H1 (cell line): ENCODE measurements around the gene ACSF3. TPM values are rescaled to one million over a fixed set of nuclear protein-coding genes. Genes with fewer than 3 reads are reported as not detected.

Experiments used
- CTCF ChIA-PET: fragments of 300-600 bp; sonication (Branson Sonifier 250); formaldehyde crosslinking; loops from one replicate; lab custom pipeline; 2021; ENCODE audit not compliant: partially characterized antibody; lab: Charles Lee
- POLR2A ChIA-PET: fragments of 300-600 bp; sonication (Branson Sonifier 250); formaldehyde crosslinking; loops from one replicate; lab custom pipeline; 2021; ENCODE audit warnings: inconsistent platforms; ENCODE audit not compliant: partially characterized antibody; lab: Charles Lee
- DNase-seq, 2 experiments: peaks; one replicate each; pipeline versions ENCODE4 v3.0.0 to v3.0.0-alpha.2; 2010 to 2022; ENCODE audit warnings: low spot score in 2 of 2, low read depth in 1 of 2, mixed read lengths in 1 of 2
- FAIRE-seq: peaks from 2 replicates; lab custom pipeline; 2011; peaks lifted over from hg19 to GRCh38; lab: Jason Lieb, UNC
- H2AFZ ChIP-seq: 2 replicates; pipeline ENCODE4 v1.8.1; 2012; ENCODE audit warnings: low read length, inconsistent platforms
- H2AK5ac ChIP-seq: 2 replicates; pipeline ENCODE4 v1.6.1; 2013; ENCODE audit warnings: low read depth, low read length
- H2BK120ac ChIP-seq: replicated peaks from 2 replicates; pipeline ENCODE3; 2013; ENCODE audit warnings: low read depth, low read length, inconsistent platforms
- H2BK12ac ChIP-seq: 2 replicates; pipeline ENCODE4 v1.6.1; 2013; ENCODE audit warnings: low read depth, low read length
- H2BK15ac ChIP-seq: 2 replicates; pipeline ENCODE4 v1.6.1; 2013; ENCODE audit warnings: low read length
- H2BK20ac ChIP-seq: 2 replicates; pipeline ENCODE4 v1.6.1; 2013; ENCODE audit warnings: low read length
- H2BK5ac ChIP-seq: 2 replicates; pipeline ENCODE4 v1.6.1; 2013; ENCODE audit warnings: low read depth, low read length
- H3K14ac ChIP-seq: 2 replicates; pipeline ENCODE4 v1.6.1; 2013; ENCODE audit warnings: inconsistent platforms; ENCODE audit not compliant: insufficient read length
- H3K18ac ChIP-seq: 2 replicates; pipeline ENCODE4 v1.6.1; 2013; ENCODE audit warnings: low read length; ENCODE audit errors: extremely low read depth
- H3K23ac ChIP-seq: 2 replicates; pipeline ENCODE4 v1.6.1; 2013; ENCODE audit warnings: inconsistent platforms; ENCODE audit not compliant: insufficient read length
- H3K23me2 ChIP-seq: 2 replicates; pipeline ENCODE4 v1.6.1; 2013; ENCODE audit warnings: low read depth, low read length
- H3K27ac ChIP-seq: 2 replicates; pipeline ENCODE4 v1.6.1; 2011; ENCODE audit warnings: low read depth, low read length, inconsistent platforms
- H3K27me3 ChIP-seq, 4 experiments: replicated peaks in 1 of 4; 1 replicate in 1 of 4; 2 replicates in 3 of 4; pipeline versions ENCODE4 v1.6.1 to v1.8.1; 2011 to 2013; ENCODE audit warnings: low read length in 3 of 4, mild to moderate bottlenecking in 3 of 4, inconsistent platforms in 2 of 4, mixed read lengths in 2 of 4, moderate library complexity in 1 of 4; ENCODE audit not compliant: control insufficient read depth in 3 of 4, insufficient read depth in 3 of 4; ENCODE audit errors: extremely low read depth in 1 of 4
- H3K36me3 ChIP-seq, 4 experiments: 2 replicates each; pipeline versions ENCODE4 v1.6.1 to v1.8.1; 2011 to 2013; ENCODE audit warnings: mild to moderate bottlenecking in 4 of 4, low read length in 3 of 4, moderate library complexity in 2 of 4, control low read depth in 1 of 4, inconsistent platforms in 1 of 4; ENCODE audit not compliant: insufficient read depth in 4 of 4, control insufficient read depth in 2 of 4
- H3K4ac ChIP-seq: replicated peaks from 2 replicates; pipeline ENCODE3; 2013; ENCODE audit warnings: low read length, low read depth, mixed read lengths, inconsistent platforms; ENCODE audit not compliant: insufficient read length
- H3K4me1 ChIP-seq, 4 experiments: replicated peaks in 1 of 4; 1 replicate in 1 of 4; 2 replicates in 3 of 4; pipeline versions ENCODE4 v1.6.1 to v1.8.1; 2011 to 2013; ENCODE audit warnings: low read length in 3 of 4, inconsistent platforms in 2 of 4, mixed read lengths in 1 of 4; ENCODE audit not compliant: insufficient read depth in 4 of 4, control insufficient read depth in 3 of 4
- H3K4me2 ChIP-seq, 2 experiments: 2 replicates each; pipeline versions ENCODE4 v1.6.1 to v1.8.1; 2011 to 2013; ENCODE audit warnings: low read depth in 2 of 2, low read length in 2 of 2, control low read depth in 1 of 2, inconsistent platforms in 1 of 2, mild to moderate bottlenecking in 1 of 2; ENCODE audit not compliant: insufficient read depth in 1 of 2
- H3K4me3 ChIP-seq, 4 experiments: fragments of 200-600, 300-600 bp in 1 of 4; sonication (generic), shearing (Covaris generic), sonication (Bioruptor Twin) in 1 of 4; 2 replicates each; pipeline versions ENCODE4 v1.5.1 to v1.8.1; 2011 to 2016; ENCODE audit warnings: low read length in 4 of 4, low read depth in 3 of 4, control low read depth in 2 of 4, inconsistent platforms in 2 of 4, mild to moderate bottlenecking in 2 of 4, mixed read lengths in 1 of 4, moderate library complexity in 1 of 4; ENCODE audit not compliant: insufficient read depth in 2 of 4; ENCODE audit errors: extremely low read depth in 1 of 4
- H3K56ac ChIP-seq: replicated peaks from 2 replicates; pipeline ENCODE3; 2013; ENCODE audit warnings: low read depth, mild to moderate bottlenecking, mixed read lengths, low read length, inconsistent platforms; ENCODE audit not compliant: insufficient read length
- H3K79me1 ChIP-seq: 2 replicates; pipeline ENCODE4 v1.6.1; 2013; ENCODE audit warnings: low read depth, low read length, control low read depth
- H3K79me2 ChIP-seq, 2 experiments: 2 replicates each; pipeline versions ENCODE4 v1.6.1 to v1.8.1; 2012 to 2013; ENCODE audit warnings: low read length in 2 of 2, mild to moderate bottlenecking in 2 of 2, inconsistent platforms in 1 of 2; ENCODE audit not compliant: insufficient read depth in 2 of 2, control insufficient read depth in 1 of 2
- H3K9ac ChIP-seq, 4 experiments: replicated peaks in 1 of 4; 1 replicate in 1 of 4; 2 replicates in 3 of 4; pipeline versions ENCODE4 v1.6.1 to v1.8.1; 2011 to 2013; ENCODE audit warnings: low read depth in 3 of 4, low read length in 3 of 4, control low read depth in 2 of 4, mild to moderate bottlenecking in 2 of 4, moderate library complexity in 2 of 4, inconsistent platforms in 1 of 4; ENCODE audit errors: extremely low read depth in 1 of 4
- H3K9me3 ChIP-seq, 2 experiments: 2 replicates each; pipeline versions ENCODE4 v1.6.1 to v1.8.1; 2012 to 2013; ENCODE audit warnings: mild to moderate bottlenecking in 2 of 2, moderate library complexity in 2 of 2, control low read depth in 1 of 2, inconsistent platforms in 1 of 2, low read depth in 1 of 2, low read length in 1 of 2, mixed read lengths in 1 of 2; ENCODE audit not compliant: insufficient read depth in 2 of 2
- H4K20me1 ChIP-seq, 2 experiments: replicated peaks in 1 of 2; 2 replicates each; pipeline versions ENCODE3 to v1.8.1; 2011 to 2013; ENCODE audit warnings: inconsistent platforms in 2 of 2, low read length in 2 of 2, mild to moderate bottlenecking in 1 of 2; ENCODE audit not compliant: insufficient read depth in 2 of 2, control insufficient read depth in 1 of 2
- H4K5ac ChIP-seq: 2 replicates; pipeline ENCODE4 v1.6.1; 2013; ENCODE audit warnings: low read length, low read depth, mixed read lengths, inconsistent platforms; ENCODE audit not compliant: insufficient read length
- H4K8ac ChIP-seq: 2 replicates; pipeline ENCODE4 v1.8.0; 2013; ENCODE audit warnings: mild to moderate bottlenecking, moderate library complexity, low read length, inconsistent platforms; ENCODE audit not compliant: insufficient read depth; ENCODE audit errors: extremely low read depth
- H4K91ac ChIP-seq: replicated peaks from 2 replicates; pipeline ENCODE3; 2013; ENCODE audit warnings: low read length, mixed read lengths, inconsistent platforms; ENCODE audit not compliant: insufficient read length
- BACH1 ChIP-seq: IDR thresholded peaks from 2 replicates; pipeline ENCODE4 v1.6.1; 2012; ENCODE audit warnings: low read length, improper control_type of control experiment
- BRCA1 ChIP-seq: IDR thresholded peaks from 2 replicates; pipeline ENCODE4 v1.6.1; 2012; ENCODE audit warnings: low read depth, low read length, improper control_type of control experiment
- CEBPB ChIP-seq: IDR thresholded peaks from 2 replicates; pipeline ENCODE4 v1.6.1; 2012; ENCODE audit warnings: low read depth, low read length
- CHD2 ChIP-seq: IDR thresholded peaks from 2 replicates; pipeline ENCODE4 v1.6.1; 2012; ENCODE audit warnings: low read length, improper control_type of control experiment
- CTBP2 ChIP-seq: IDR thresholded peaks from 2 replicates; pipeline ENCODE4 v1.7.0; 2011; ENCODE audit warnings: borderline replicate concordance, mild to moderate bottlenecking, moderate library complexity, mixed read lengths, low read length; ENCODE audit not compliant: insufficient read depth, insufficient read length
- EGR1 ChIP-seq: IDR thresholded peaks from 2 replicates; pipeline ENCODE4 v1.6.1; 2011; ENCODE audit warnings: low read depth, low read length, borderline replicate concordance
- PHF8 ChIP-seq: fragments of 200-600 bp; sonication (generic); conservative IDR thresholded peaks from 2 replicates; pipeline ENCODE4 v1.7.1; 2012; ENCODE audit warnings: low read depth, mild to moderate bottlenecking, inconsistent platforms, low read length, moderate library complexity
- POLR2A ChIP-seq, 2 experiments: IDR thresholded peaks; 1 replicate in 1 of 2; 2 replicates in 1 of 2; pipeline ENCODE4 v1.6.1; 2011; ENCODE audit warnings: low read depth in 2 of 2, low read length in 2 of 2, mild to moderate bottlenecking in 2 of 2; ENCODE audit errors: control extremely low read depth in 1 of 2
- RAD21 ChIP-seq, 2 experiments: IDR thresholded peaks in 1 of 2; conservative IDR thresholded peaks in 1 of 2; 2 replicates each; pipeline ENCODE4 v1.6.1; 2011; ENCODE audit warnings: low read depth in 2 of 2, low read length in 2 of 2, improper control_type of control experiment in 1 of 2, inconsistent platforms in 1 of 2, mild to moderate bottlenecking in 1 of 2, moderate library complexity in 1 of 2
- RNF2 ChIP-seq: fragments of 200-900, 300-1000 bp; sonication (generic); IDR thresholded peaks from 2 replicates; pipeline ENCODE4 v1.7.1; 2016; ENCODE audit warnings: borderline replicate concordance, low read depth, mild to moderate bottlenecking, antibody characterized with exemption, low read length; ENCODE audit not compliant: poor library complexity, severe bottlenecking; ENCODE audit errors: missing control alignments
- SIRT6 ChIP-seq: IDR thresholded peaks from one replicate; pipeline ENCODE4 v1.7.1; 2012; ENCODE audit warnings: low read length, inconsistent platforms
- SP2 ChIP-seq: IDR thresholded peaks from 2 replicates; pipeline ENCODE4 v1.6.1; 2012; ENCODE audit warnings: mild to moderate bottlenecking, low read length, inconsistent platforms
- SRF ChIP-seq: IDR thresholded peaks from 2 replicates; pipeline ENCODE4 v1.6.1; 2011; ENCODE audit warnings: mild to moderate bottlenecking, low read depth, low read length, moderate library complexity
- SUZ12 ChIP-seq: fragments of 200-600 bp; sonication (generic); IDR thresholded peaks from 2 replicates; pipeline ENCODE4 v1.6.1; 2012; ENCODE audit warnings: mild to moderate bottlenecking, inconsistent platforms, low read length, moderate library complexity, mixed read lengths
- TBP ChIP-seq: IDR thresholded peaks from 2 replicates; pipeline ENCODE4 v1.6.1; 2011; ENCODE audit warnings: low read depth, low read length, improper control_type of control experiment
- WGBS, 2 experiments: shearing (Covaris generic) in 1 of 2; methylation state at CpG; one replicate each; pipeline versions ENCODE4 v1.1.6 to v1.1.7; 2013 to 2015; ENCODE audit warnings: low lambda C conversion rate in 2 of 2, mixed read lengths in 2 of 2, inconsistent platforms in 1 of 2, low coverage in 1 of 2, missing lambda C conversion rate in 1 of 2; ENCODE audit not compliant: insufficient replicate concordance in 2 of 2, insufficient coverage in 1 of 2, insufficient read length in 1 of 2; ENCODE audit errors: extremely low coverage in 1 of 2, missing lambda C conversion rate in 1 of 2; 5-methylcytosine and 5-hydroxymethylcytosine counted together
- polyA plus RNA-seq, 7 experiments: library from polyadenylated mRNA; depleted of rRNA in 3 of 7; stranded (reverse) in 5 of 7; unstranded in 2 of 7; fragments of >200 nt in 5 of 7; fragments of 200-250 nt in 2 of 7; gene quantifications; 1 replicate in 5 of 7; 2 replicates in 1 of 7; 4 replicates in 1 of 7; pipeline versions ENCODE4 v1.2.1 to v1.2.3, GENCODE V29; 2011 to 2013; ENCODE audit warnings: missing spikeins in 2 of 7, mixed read lengths in 2 of 7
- total RNA-seq: library from RNA; stranded (reverse); fragmentation: NEBNext Ultra II Directional; extraction: Animal tissue kit (Norgen Biotek cat#: 25700); gene quantifications from 2 replicates; pipeline ENCODE4 v1.2.1, GENCODE V29; 2021

The ACSF3 gene
- total and polyA plus RNA-seq, 2 of the 8 experiments (the other 6 are each of a cell fraction or from before 2014, with no cell fraction given) = 15.6 to 22.9 TPM

- Histone ChIP-seq H2BK20ac (no peak overlapping the region), H2BK12ac (no peak overlapping the region), H3K36me3 (peaks cover 0 to 15% (median 10%) of the 10 kb centered on the region in 4 experiments; a peak in 4 of 8 replicates), H4K91ac (no peak overlapping the region), H2AFZ (no peak overlapping the region), H4K5ac (no peak overlapping the region), H3K23ac (no peak overlapping the region), H3K9ac (no peak overlapping the region), H3K4me2 (no peak overlapping the region), H3K79me2 (no peaks in the 10 kb centered on the region), H3K4ac (no peak overlapping the region), H3K18ac (no peak overlapping the region), H3K27me3 (no peaks in the 10 kb centered on the region), H3K9me3 (no peaks in the 10 kb centered on the region; a peak in 1 of 4 replicates), H2BK5ac (no peak overlapping the region), H3K4me3 (no peak overlapping the region), H3K79me1 (no peaks in the 10 kb centered on the region), H3K23me2 (no peaks in the 10 kb centered on the region), H3K14ac (no peak overlapping the region), H4K8ac (no peak overlapping the region), H3K56ac (no peak overlapping the region), H2BK120ac (no peak overlapping the region), H2BK15ac (no peak overlapping the region), H2AK5ac (no peak overlapping the region), H4K20me1 (peaks cover 0 to 5% of the 10 kb centered on the region in 2 experiments), H3K27ac (no peak overlapping the region), H3K4me1 (no peaks in the 10 kb centered on the region)
- ChIA-PET POLR2A (interaction anchor here (0.7 to 1.4 kb wide), 2 partner anchors 12 to 23 kb away, joined by 3 to 4 read pairs; no protein-coding TSS in a partner anchor), CTCF (interaction anchor here (0.8 to 2.8 kb wide), 4 partner anchors 10 to 326 kb away, joined by 3 to 10 read pairs (median 6); no protein-coding TSS in a partner anchor)
- no peak for DNase-seq
- no peak for FAIRE-seq
- WGBS, 2 experiments = 94% methylated on average over 20 of the region's 20 CpGs; no CpG with 5 or more reads in 1 of the 2 experiments
- no peak for TF ChIP-seq CEBPB
- TF ChIP-seq BACH1 = no peak
- TF ChIP-seq PHF8 = no peak
- TF ChIP-seq SP2 = no peak
- no peak for TF ChIP-seq POLR2A (IDR thresholded peaks at IDR 0.05; ENCODE audit: control extremely low read depth in 1 of 2, low read depth in 2 of 2, low read length in 2 of 2)
- TF ChIP-seq TBP = no peak
- TF ChIP-seq BRCA1 = no peak
- TF ChIP-seq RAD21 (IDR thresholded peaks at IDR 0.05 in 1 of 2, conservative IDR thresholded peaks at IDR 0.05 in 1 of 2; ENCODE audit: low read depth in 2 of 2, low read length in 2 of 2) = no peak
- TF ChIP-seq RNF2 = no peak
- no peak for TF ChIP-seq SRF
- TF ChIP-seq EGR1 = no peak
- no peak for TF ChIP-seq SUZ12
- TF ChIP-seq CHD2 = no peak
- TF ChIP-seq SIRT6 = no peak
- no peak for TF ChIP-seq CTBP2
These were observed 40.6 kb downstream of the ACSF3 start for GRCh38 chr16:89134269-89134668.
